Suprapubic skin (tissue), 4 donors: ENCODE data around the gene BAHD1. TPM values are rescaled to one million over a fixed set of nuclear protein-coding genes. Genes with fewer than 3 reads are reported as not detected.

ENCODE experiments used
- DNase-seq, 2 donors: peaks; one replicate each; pipeline ENCODE4 v3.0.0-alpha.2; 2019; ENCODE audit warnings: low spot score in 2 of 2
- H3K27ac ChIP-seq: fragments of 200-600 bp; sonication (generic); one replicate; pipeline ENCODE4 v1.5.1; 2019
- H3K27me3 ChIP-seq: fragments of 200-600 bp; sonication (generic); one replicate; pipeline ENCODE4 v1.5.1; 2019
- H3K36me3 ChIP-seq: fragments of 200-600 bp; sonication (generic); one replicate; pipeline ENCODE4 v1.5.1; 2019
- H3K4me1 ChIP-seq: fragments of 200-600 bp; sonication (generic); one replicate; pipeline ENCODE4 v1.5.1; 2019
- H3K4me3 ChIP-seq: fragments of 200-600 bp; sonication (generic); one replicate; pipeline ENCODE4 v1.5.1; 2019; ENCODE audit warnings: mild to moderate bottlenecking
- H3K9me3 ChIP-seq: fragments of 200-600 bp; sonication (generic); one replicate; pipeline ENCODE4 v1.5.1; 2019
- EP300 ChIP-seq: sonication (generic); formaldehyde crosslinking; IDR thresholded peaks from one replicate; pipeline ENCODE4 v1.6.1; 2017; ENCODE audit warnings: antibody characterized with exemption
- POLR2A ChIP-seq, 2 donors: fragments of 450-650 bp; IDR thresholded peaks; one replicate each; pipeline ENCODE4 v1.6.1; 2017; ENCODE audit warnings: antibody characterized with exemption in 2 of 2, mild to moderate bottlenecking in 2 of 2, moderate library complexity in 2 of 2
- POLR2AphosphoS5 ChIP-seq, 3 donors: sonication (generic); formaldehyde crosslinking; IDR thresholded peaks; one replicate each; pipeline ENCODE4 v1.6.1; 2017; ENCODE audit warnings: antibody characterized with exemption in 3 of 3
- WGBS: methylation state at CpG from one replicate; pipeline ENCODE4 v1.1.5; 2018; 5-methylcytosine and 5-hydroxymethylcytosine counted together
- total RNA-seq, 4 donors: library from RNA; depleted of rRNA; stranded (reverse); fragments of >200 nt; gene quantifications; one replicate each; pipeline ENCODE4 v1.1.0, GENCODE V29; 2016
- TF ChIP-seq, protein P1 (sequence below), 2 donors: fragments of 200-600 bp in 1 of 2; fragments of 450-650 bp in 1 of 2; sonication (generic) in 1 of 2; IDR thresholded peaks; one replicate each; pipeline ENCODE4 v1.5.1; 2016 to 2019; ENCODE audit warnings: antibody characterized with exemption in 2 of 2, mild to moderate bottlenecking in 1 of 2, moderate library complexity in 1 of 2

The BAHD1 gene
- total RNA-seq, 4 donors from 2014 or later, result 16.8 to 24.6 (median 19.2) TPM

DNA sequence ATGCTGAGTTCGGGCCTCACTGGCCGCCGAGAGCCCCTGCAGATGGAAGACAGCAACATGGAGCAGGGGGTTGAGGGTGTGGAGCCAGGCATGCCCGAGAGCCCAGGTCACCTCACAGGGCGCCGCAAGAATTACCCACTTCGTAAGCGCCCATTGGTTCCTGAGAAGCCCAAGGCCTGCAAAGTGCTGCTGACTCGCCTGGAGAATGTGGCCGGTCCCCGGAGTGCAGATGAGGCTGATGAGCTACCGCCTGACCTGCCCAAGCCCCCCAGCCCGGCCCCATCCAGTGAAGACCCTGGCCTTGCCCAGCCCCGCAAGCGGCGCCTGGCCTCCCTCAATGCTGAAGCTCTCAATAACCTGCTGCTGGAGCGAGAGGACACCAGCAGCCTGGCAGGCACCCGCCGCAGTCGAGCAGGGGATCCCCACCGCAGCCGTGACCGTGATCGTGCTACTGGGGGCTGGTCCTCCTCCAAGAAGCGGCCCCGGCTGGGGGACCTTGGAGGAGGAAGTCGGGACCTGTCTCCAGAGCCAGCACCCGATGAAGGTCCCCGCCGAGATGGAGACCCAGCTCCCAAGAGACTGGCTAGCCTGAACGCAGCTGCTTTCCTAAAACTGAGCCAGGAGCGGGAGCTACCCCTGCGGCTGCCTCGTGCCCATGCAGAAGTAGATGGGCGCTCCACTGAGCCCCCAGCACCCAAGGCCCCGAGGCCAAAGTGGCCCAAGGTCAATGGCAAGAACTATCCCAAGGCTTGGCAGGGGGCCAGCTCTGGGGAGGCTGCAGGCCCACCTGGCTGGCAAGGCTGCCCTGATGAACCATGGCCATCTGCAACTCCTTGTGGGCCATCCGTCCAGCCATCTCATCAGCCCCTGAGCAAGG lies 18.0 kb downstream of the BAHD1 start:
- Histone ChIP-seq H3K27me3 (no peaks in the 10 kb centered on the region), H3K27ac (no peak overlapping the region), H3K4me1 (peaks cover 31% of the 10 kb centered on the region), H3K36me3 (peaks cover 36% of the 10 kb centered on the region), H3K9me3 (no peaks in the 10 kb centered on the region), H3K4me3 (no peak overlapping the region)
- WGBS, result 98% methylated on average over 18 of the region's 37 CpGs
- no peak for DNase-seq
- TF ChIP-seq, protein P1, sequence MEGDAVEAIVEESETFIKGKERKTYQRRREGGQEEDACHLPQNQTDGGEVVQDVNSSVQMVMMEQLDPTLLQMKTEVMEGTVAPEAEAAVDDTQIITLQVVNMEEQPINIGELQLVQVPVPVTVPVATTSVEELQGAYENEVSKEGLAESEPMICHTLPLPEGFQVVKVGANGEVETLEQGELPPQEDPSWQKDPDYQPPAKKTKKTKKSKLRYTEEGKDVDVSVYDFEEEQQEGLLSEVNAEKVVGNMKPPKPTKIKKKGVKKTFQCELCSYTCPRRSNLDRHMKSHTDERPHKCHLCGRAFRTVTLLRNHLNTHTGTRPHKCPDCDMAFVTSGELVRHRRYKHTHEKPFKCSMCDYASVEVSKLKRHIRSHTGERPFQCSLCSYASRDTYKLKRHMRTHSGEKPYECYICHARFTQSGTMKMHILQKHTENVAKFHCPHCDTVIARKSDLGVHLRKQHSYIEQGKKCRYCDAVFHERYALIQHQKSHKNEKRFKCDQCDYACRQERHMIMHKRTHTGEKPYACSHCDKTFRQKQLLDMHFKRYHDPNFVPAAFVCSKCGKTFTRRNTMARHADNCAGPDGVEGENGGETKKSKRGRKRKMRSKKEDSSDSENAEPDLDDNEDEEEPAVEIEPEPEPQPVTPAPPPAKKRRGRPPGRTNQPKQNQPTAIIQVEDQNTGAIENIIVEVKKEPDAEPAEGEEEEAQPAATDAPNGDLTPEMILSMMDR (IDR thresholded peaks at IDR 0.05), result no peak
- TF ChIP-seq EP300 (no peak), POLR2A (IDR thresholded peaks at IDR 0.05) (no peak)

DNA sequence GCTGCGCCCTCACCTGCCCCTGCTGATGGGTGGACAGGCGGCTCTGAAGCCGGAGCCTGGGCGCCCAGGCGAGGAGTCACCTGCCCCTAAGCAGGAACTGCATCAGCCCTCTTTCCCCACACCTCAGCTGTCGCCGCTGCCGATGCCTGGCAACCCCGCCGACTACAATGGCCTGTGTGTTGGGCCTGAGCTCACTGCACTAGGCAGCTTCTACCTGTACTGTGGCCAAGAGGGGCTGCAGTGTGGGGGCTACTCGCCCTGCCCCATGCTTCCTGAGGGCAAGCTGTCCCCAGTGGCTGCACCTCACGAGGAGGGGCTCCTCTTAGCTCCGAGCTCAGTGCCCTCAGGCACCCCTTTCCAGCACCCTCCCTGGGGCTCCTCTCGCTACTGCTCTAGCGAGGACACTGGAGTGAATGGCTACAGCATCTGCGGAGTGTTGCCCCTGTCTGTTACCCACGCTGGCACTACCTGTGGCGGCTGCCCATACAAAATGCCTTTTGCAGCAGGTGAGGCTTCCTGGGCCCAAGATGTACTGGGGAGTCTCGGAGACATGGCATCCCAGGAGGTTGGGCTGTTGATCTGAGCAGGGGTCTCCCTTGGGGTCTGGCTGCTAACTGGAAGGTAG lies 18.8 kb downstream of the BAHD1 start:
- Histone ChIP-seq H3K9me3 (no peaks in the 10 kb centered on the region), H3K4me1 (peaks cover 24% of the 10 kb centered on the region), H3K4me3 (no peak overlapping the region), H3K27ac (no peak overlapping the region), H3K36me3 (peaks cover 44% of the 10 kb centered on the region), H3K27me3 (no peaks in the 10 kb centered on the region)
- TF ChIP-seq POLR2A (IDR thresholded peaks at IDR 0.05) (no peak), EP300 (no peak), POLR2AphosphoS5 (IDR thresholded peaks at IDR 0.05) (no peak)
- TF ChIP-seq, protein P1 (IDR thresholded peaks at IDR 0.05), result no peak
- DNase-seq, result no peak
- 92% methylated on average over 12 of the region's 19 CpGs for WGBS

DNA sequence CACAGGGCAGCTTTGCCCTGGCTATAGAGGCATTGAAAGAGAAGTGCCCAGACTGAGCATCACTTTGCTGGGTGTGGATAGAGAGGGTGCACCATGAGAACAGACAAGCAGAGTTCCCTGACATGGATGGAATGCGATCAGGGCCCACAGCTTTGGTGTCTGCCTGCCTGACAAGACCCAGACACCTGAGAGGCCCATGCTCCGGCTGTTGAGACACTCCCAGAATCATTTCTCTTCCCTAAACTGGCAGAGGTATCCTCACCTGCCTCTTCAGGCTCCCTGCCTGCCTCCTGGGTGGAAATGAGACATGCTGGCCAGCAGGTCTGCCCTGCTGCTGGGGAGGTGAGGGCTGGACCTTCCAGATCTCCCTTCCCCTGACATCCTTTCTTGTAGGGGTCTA lies 19.7 kb downstream of the BAHD1 start:
- TF ChIP-seq EP300 (no peak), POLR2A (IDR thresholded peaks at IDR 0.05) (no peak), POLR2AphosphoS5 (IDR thresholded peaks at IDR 0.05) (no peak)
- TF ChIP-seq, protein P1 (IDR thresholded peaks at IDR 0.05), result no peak

DNA sequence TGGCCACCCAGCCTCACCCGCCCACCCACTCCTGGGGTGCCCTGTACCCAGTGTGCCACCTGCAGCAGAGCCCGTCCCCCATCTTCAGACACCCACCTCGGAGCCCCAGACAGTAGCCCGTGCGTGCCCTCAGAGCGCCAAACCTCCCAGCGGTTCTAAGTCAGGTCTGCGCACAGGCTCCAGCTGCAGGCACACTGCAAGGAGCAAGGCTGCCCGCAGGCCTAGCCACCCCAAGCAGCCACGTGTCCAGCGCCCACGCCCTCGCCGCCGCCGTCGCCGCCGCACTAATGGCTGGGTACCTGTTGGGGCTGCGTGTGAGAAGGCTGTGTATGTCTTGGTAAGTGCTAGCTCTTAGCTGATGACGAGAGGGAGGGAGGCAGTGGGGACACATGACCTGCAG lies 21.2 kb downstream of the BAHD1 start:
- H3K27ac ChIP-seq, result no peak overlapping the region
- H3K36me3 ChIP-seq, result peaks cover 65% of the 10 kb centered on the region
- no peaks in the 10 kb centered on the region for H3K27me3 ChIP-seq
- DNase-seq, result no peak
- H3K9me3 ChIP-seq, result no peaks in the 10 kb centered on the region
- 95% methylated on average over 14 of the region's 21 CpGs for WGBS
- no peak overlapping the region for H3K4me3 ChIP-seq
- TF ChIP-seq POLR2A (IDR thresholded peaks at IDR 0.05) (no peak), EP300 (no peak), POLR2AphosphoS5 (IDR thresholded peaks at IDR 0.05) (no peak)
- TF ChIP-seq, protein P1 (IDR thresholded peaks at IDR 0.05), result no peak
- H3K4me1 ChIP-seq, result peaks cover 10% of the 10 kb centered on the region

More for the DNA sequence above, 19.7 kb downstream of the BAHD1 start:
- Histone ChIP-seq H3K27me3 (no peaks in the 10 kb centered on the region), H3K27ac (no peak overlapping the region), H3K4me3 (no peak overlapping the region), H3K4me1 (peaks cover 15% of the 10 kb centered on the region), H3K9me3 (no peaks in the 10 kb centered on the region), H3K36me3 (peaks cover 52% of the 10 kb centered on the region)
- 95% methylated on average over 2 of the region's 2 CpGs for WGBS
- no peak for DNase-seq

DNA sequence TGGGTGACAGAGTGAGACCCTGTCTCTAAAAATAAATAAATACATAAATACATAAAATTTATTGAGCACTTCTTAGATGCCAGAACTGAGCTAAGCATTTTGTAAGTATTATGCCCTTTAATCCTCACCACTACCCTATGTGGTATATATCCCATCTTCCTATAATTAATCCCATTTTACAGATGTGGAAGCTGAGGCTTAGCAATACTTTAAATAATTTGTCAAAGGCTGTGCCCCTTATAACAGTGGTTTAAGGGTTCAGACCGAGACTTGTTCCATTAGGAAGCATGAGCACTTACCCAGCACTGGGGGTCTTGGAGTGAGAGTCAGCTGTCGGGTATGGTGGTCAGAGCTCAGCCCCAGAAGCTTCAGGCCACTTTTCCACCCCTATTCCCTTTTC lies 22.5 kb downstream of the BAHD1 start:
- DNase-seq, result no peak
- Histone ChIP-seq H3K36me3 (peaks cover 71% of the 10 kb centered on the region), H3K4me1 (peaks cover 12% of the 10 kb centered on the region), H3K9me3 (no peaks in the 10 kb centered on the region), H3K27me3 (no peaks in the 10 kb centered on the region), H3K27ac (no peak overlapping the region), H3K4me3 (no peak overlapping the region)
- 90% methylated on average over 2 of the region's 2 CpGs for WGBS
- TF ChIP-seq POLR2A (IDR thresholded peaks at IDR 0.05), result no peak
- TF ChIP-seq, protein P1 (IDR thresholded peaks at IDR 0.05), result no peak
- no peak for TF ChIP-seq POLR2AphosphoS5 (IDR thresholded peaks at IDR 0.05)
- TF ChIP-seq EP300, result no peak
